BLaER1 (cell line): ENCODE measurements around the gene NABP1.

Source experiments
- H3K27ac ChIP-seq: shearing (Covaris generic); formaldehyde crosslinking; 2 replicates; pipeline ENCODE4 v1.8.1; 2022
- H3K27me3 ChIP-seq: shearing (Covaris generic); formaldehyde crosslinking; 2 replicates; pipeline ENCODE4 v1.8.1; 2022
- H3K36me3 ChIP-seq: shearing (Covaris generic); formaldehyde crosslinking; 2 replicates; pipeline ENCODE4 v1.8.1; 2022
- H3K4me1 ChIP-seq: shearing (Covaris generic); formaldehyde crosslinking; 2 replicates; pipeline ENCODE4 v1.8.1; 2022
- H3K4me2 ChIP-seq: shearing (Covaris generic); formaldehyde crosslinking; 2 replicates; pipeline ENCODE4 v1.8.1; 2022
- H3K4me3 ChIP-seq: shearing (Covaris generic); formaldehyde crosslinking; 2 replicates; pipeline ENCODE4 v1.8.1; 2022
- H3K9ac ChIP-seq: shearing (Covaris generic); formaldehyde crosslinking; 2 replicates; pipeline ENCODE4 v1.8.1; 2022
- H3K9me3 ChIP-seq: shearing (Covaris generic); formaldehyde crosslinking; 2 replicates; pipeline ENCODE4 v1.8.1; 2022
- H4K20me1 ChIP-seq: shearing (Covaris generic); formaldehyde crosslinking; 2 replicates; pipeline ENCODE4 v1.8.1; 2022
- Cebpa-rat ChIP-seq: shearing (Covaris generic); IDR thresholded peaks from 2 replicates; pipeline ENCODE4 v1.8.1; 2022

The NABP1 gene

GRCh38 chr2:191691016-191691735 is 13.2 kb downstream of the NABP1 start:
- Histone ChIP-seq H3K4me3 (no peak overlapping the region), H3K4me1 (no peaks in the 10 kb centered on the region), H3K9me3 (no peaks in the 10 kb centered on the region), H3K27me3 (no peaks in the 10 kb centered on the region), H3K36me3 (no peaks in the 10 kb centered on the region), H4K20me1 (no peaks in the 10 kb centered on the region), H3K27ac (no peak overlapping the region), H3K9ac (no peak overlapping the region), H3K4me2 (no peak overlapping the region)
- no peak for TF ChIP-seq Cebpa-rat

DNA sequence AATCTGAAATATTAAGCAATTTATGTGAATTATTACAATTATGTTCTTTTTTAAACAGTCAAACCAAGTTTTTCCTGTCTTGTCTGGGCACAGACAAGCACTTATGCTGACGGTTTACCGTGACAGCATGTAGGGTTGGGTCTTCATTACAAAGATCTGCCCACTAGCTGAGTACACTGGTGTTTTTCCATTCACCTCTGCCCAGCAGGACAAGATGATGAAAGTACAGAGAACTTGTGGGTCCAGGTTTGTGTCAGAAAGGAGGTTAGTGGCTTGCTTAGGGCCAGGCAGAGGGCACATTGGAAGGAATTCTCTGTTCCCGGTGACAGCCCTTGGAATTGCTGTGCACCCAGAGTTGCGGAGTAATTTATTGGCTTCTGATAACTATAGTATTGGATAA is 14.0 kb downstream of the NABP1 start:
- H4K20me1 ChIP-seq: no peaks in the 10 kb centered on the region
- no peak for TF ChIP-seq Cebpa-rat
- no peak overlapping the region for H3K27ac ChIP-seq
- H3K36me3 ChIP-seq: no peaks in the 10 kb centered on the region
- H3K4me2 ChIP-seq: no peak overlapping the region
- no peaks in the 10 kb centered on the region for H3K4me1 ChIP-seq
- H3K27me3 ChIP-seq: no peaks in the 10 kb centered on the region
- H3K9ac ChIP-seq: no peak overlapping the region
- H3K9me3 ChIP-seq: no peaks in the 10 kb centered on the region
- H3K4me3 ChIP-seq: no peak overlapping the region

GRCh38 chr2:191692502-191693115 is 14.7 kb downstream of the NABP1 start:
- Histone ChIP-seq H4K20me1 (no peaks in the 10 kb centered on the region), H3K4me3 (no peak overlapping the region), H3K4me2 (no peak overlapping the region), H3K36me3 (no peaks in the 10 kb centered on the region), H3K9me3 (no peaks in the 10 kb centered on the region), H3K4me1 (no peaks in the 10 kb centered on the region), H3K9ac (no peak overlapping the region), H3K27ac (no peak overlapping the region), H3K27me3 (no peaks in the 10 kb centered on the region)
- no peak for TF ChIP-seq Cebpa-rat

GRCh38 chr2:191693166-191693565 is 15.2 kb downstream of the NABP1 start:
- Histone ChIP-seq H3K4me2 (no peak overlapping the region), H3K4me3 (no peak overlapping the region), H3K36me3 (no peaks in the 10 kb centered on the region), H3K27ac (no peak overlapping the region), H3K9me3 (no peaks in the 10 kb centered on the region), H3K4me1 (no peaks in the 10 kb centered on the region), H3K27me3 (no peaks in the 10 kb centered on the region), H3K9ac (no peak overlapping the region), H4K20me1 (no peaks in the 10 kb centered on the region)
- no peak for TF ChIP-seq Cebpa-rat

DNA sequence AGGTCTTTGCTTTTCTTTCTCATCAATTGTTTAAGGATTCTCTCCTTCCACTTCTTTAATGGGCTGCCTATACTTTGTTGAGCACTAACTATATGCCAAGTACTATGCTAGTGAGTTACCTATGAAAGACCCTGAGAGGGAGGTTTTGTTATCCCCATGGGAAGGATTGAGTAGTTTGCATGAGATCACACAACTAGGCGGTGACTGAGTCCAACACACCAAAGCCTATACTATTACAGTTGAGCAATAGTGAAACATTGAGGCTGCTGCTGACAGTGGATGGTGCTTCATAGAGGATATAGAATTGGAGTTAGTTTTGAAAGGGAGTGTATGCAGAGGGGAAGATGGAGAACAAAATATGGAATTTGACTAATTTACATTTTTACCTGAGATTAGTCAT is 15.8 kb downstream of the NABP1 start:
- no peak for TF ChIP-seq Cebpa-rat
- Histone ChIP-seq H4K20me1 (no peaks in the 10 kb centered on the region), H3K9me3 (no peaks in the 10 kb centered on the region), H3K36me3 (no peaks in the 10 kb centered on the region), H3K4me3 (no peak overlapping the region), H3K27ac (no peak overlapping the region), H3K4me1 (no peaks in the 10 kb centered on the region), H3K27me3 (no peaks in the 10 kb centered on the region), H3K4me2 (no peak overlapping the region), H3K9ac (no peak overlapping the region)

DNA sequence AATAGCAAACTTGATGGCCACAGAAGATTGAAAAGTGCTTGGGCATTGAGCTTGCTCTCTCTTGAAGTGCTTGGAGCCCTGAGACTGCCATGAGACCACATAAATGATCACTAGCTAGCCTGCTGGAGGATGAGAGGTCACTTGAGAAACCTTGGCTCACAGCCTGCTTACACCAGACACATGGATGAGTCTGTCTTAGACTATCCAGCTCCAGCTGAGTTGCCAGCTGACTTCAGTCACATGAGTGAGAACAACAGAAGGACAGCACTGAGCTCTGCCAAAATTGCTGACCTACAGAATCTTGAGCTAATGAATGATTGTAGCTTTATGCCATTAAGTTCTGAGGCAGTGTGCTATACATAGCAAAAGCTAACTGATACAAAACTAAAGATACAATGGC is 18.1 kb downstream of the NABP1 start:
- Histone ChIP-seq H3K27me3 (no peaks in the 10 kb centered on the region), H3K27ac (no peak overlapping the region), H3K4me1 (no peaks in the 10 kb centered on the region), H3K4me3 (no peak overlapping the region), H4K20me1 (no peaks in the 10 kb centered on the region), H3K9me3 (no peaks in the 10 kb centered on the region), H3K4me2 (no peak overlapping the region), H3K9ac (no peak overlapping the region), H3K36me3 (no peaks in the 10 kb centered on the region)
- TF ChIP-seq Cebpa-rat: no peak

DNA sequence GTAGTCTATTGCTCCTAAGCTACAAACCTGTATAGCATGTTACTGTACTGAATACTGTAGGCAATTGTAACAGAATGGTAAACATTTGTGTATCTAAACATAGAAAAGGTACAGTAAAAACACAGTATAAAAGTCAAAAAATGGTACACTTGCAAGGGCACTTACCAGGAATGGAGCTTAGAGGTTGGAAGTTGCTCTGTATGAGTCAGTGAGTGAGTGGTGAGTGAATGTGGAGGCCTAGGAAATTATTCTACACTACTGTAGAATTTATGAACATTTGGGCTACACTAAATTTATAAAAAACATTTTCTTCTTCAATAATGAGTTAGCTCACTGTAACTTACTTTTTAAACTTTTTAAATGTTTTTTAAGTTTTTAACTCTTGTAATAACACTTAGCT is 19.0 kb downstream of the NABP1 start:
- no peaks in the 10 kb centered on the region for H3K4me1 ChIP-seq
- no peaks in the 10 kb centered on the region for H3K27me3 ChIP-seq
- no peak overlapping the region for H3K27ac ChIP-seq
- no peak for TF ChIP-seq Cebpa-rat
- H3K9ac ChIP-seq: no peak overlapping the region
- H3K4me2 ChIP-seq: no peak overlapping the region
- no peak overlapping the region for H3K4me3 ChIP-seq
- no peaks in the 10 kb centered on the region for H3K36me3 ChIP-seq
- H4K20me1 ChIP-seq: no peaks in the 10 kb centered on the region
- H3K9me3 ChIP-seq: no peaks in the 10 kb centered on the region

GRCh38 chr2:191697870-191698269 is 19.9 kb downstream of the NABP1 start:
- Histone ChIP-seq H3K27me3 (no peaks in the 10 kb centered on the region), H3K36me3 (no peaks in the 10 kb centered on the region), H3K4me1 (no peaks in the 10 kb centered on the region), H3K9me3 (no peaks in the 10 kb centered on the region), H3K9ac (no peak overlapping the region), H3K4me3 (no peak overlapping the region), H4K20me1 (no peaks in the 10 kb centered on the region), H3K27ac (no peak overlapping the region), H3K4me2 (no peak overlapping the region)
- no peak for TF ChIP-seq Cebpa-rat

- Histone ChIP-seq H3K9ac (no peak overlapping the region), H3K27me3 (no peaks in the 10 kb centered on the region), H3K36me3 (no peaks in the 10 kb centered on the region), H3K4me1 (no peaks in the 10 kb centered on the region), H3K27ac (no peak overlapping the region), H3K4me3 (no peak overlapping the region), H4K20me1 (no peaks in the 10 kb centered on the region), H3K4me2 (no peak overlapping the region), H3K9me3 (no peaks in the 10 kb centered on the region)
- no peak for TF ChIP-seq Cebpa-rat
Measured at GRCh38 chr2:191699341-191699945, 21.5 kb downstream of the NABP1 start.

GRCh38 chr2:191701029-191701428 is 23.1 kb downstream of the NABP1 start:
- no peaks in the 10 kb centered on the region for H3K27me3 ChIP-seq
- H3K9ac ChIP-seq: no peak overlapping the region
- no peak for TF ChIP-seq Cebpa-rat
- H4K20me1 ChIP-seq: no peaks in the 10 kb centered on the region
- H3K9me3 ChIP-seq: no peaks in the 10 kb centered on the region
- H3K27ac ChIP-seq: no peak overlapping the region
- no peaks in the 10 kb centered on the region for H3K4me1 ChIP-seq
- no peak overlapping the region for H3K4me3 ChIP-seq
- no peak overlapping the region for H3K4me2 ChIP-seq
- no peaks in the 10 kb centered on the region for H3K36me3 ChIP-seq
